Colonic mucosa (tissue), 4 donors: ENCODE results near the gene SNRPB. TPM values are rescaled to one million over a fixed set of nuclear protein-coding genes. Genes with fewer than 3 reads are reported as not detected.

Experiments used
- DNase-seq: peaks from one replicate; pipeline ENCODE4 v3.0.0-alpha.2; 2020
- H3K27ac ChIP-seq: fragments of 200-600 bp; one replicate; pipeline ENCODE4 v1.8.0; 2021
- H3K27me3 ChIP-seq: fragments of 200-600 bp; one replicate; pipeline ENCODE4 v1.8.0; 2021
- H3K36me3 ChIP-seq: fragments of 200-600 bp; one replicate; pipeline ENCODE4 v1.8.0; 2021
- H3K4me1 ChIP-seq: fragments of 200-600 bp; one replicate; pipeline ENCODE4 v1.8.0; 2021; ENCODE audit warnings: mild to moderate bottlenecking
- H3K4me3 ChIP-seq: fragments of 200-600 bp; one replicate; pipeline ENCODE4 v1.8.0; 2021
- H3K9ac ChIP-seq, 2 donors: one replicate each; pipeline ENCODE4 v1.7.0; 2013; ENCODE audit warnings: control low read depth in 2 of 2, low read depth in 2 of 2, low read length in 2 of 2
- H3K9me3 ChIP-seq: fragments of 200-600 bp; one replicate; pipeline ENCODE4 v1.8.0; 2021
- CTCF ChIP-seq: fragments of 200-600 bp; IDR thresholded peaks from one replicate; pipeline ENCODE4 v1.8.0; 2022; ENCODE audit warnings: antibody characterized with exemption, mild to moderate bottlenecking
- intact Hi-C: fragments of 100-400 bp; cut with DNase I; formaldehyde crosslinking; loops from one replicate; pipeline ENCODE4 v1.14.1; 2022
- total RNA-seq, 2 donors: library from RNA; stranded (reverse); fragmentation: NEBNext Ultra II Directional in 1 of 2; extraction: Animal tissue kit (Norgen Biotek cat#: 25700) in 1 of 2; gene quantifications; one replicate each; pipeline ENCODE4 v1.2.1, GENCODE V29; 2021
- donor health status: healthy.
- donor health status: DM: no; HTN: no; CAD: no.
- donor health status: DM: no; HTN: no; CAD: no.

The SNRPB gene
- total RNA-seq, 2 donors from 2014 or later: 150 to 311 TPM

DNA sequence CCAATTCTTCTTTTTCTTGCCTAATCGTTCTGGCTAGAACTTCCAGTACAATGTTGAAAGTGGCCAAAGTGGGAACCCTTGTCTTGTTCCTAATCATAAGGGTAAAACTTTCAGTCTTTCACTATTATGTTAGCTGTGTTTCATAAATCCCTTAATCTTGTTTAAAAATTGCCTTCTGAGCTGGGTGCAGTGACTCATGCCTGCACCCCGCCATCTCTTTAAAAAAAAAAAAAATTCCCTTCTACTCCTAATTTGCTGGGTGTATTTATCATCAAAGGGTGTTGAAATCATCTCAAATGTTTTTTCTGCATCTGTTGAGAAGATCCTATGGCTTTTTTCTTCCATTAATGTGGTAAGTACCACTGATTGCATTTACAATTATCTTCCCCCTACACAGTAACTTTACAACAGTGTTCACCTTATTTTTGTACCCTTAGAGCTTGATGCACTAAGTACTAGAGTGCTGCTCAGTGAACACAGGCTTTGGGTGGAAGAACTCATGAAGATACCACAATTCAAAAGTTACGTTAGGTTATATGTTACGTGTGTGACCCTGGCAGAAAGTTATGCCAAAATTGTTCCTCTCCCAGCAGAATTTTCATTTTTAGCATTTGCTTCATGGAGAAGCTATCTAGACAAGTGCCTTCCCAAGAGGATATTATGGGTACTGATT is 9.7 kb downstream of the SNRPB start:
- no peak for DNase-seq
- intact Hi-C loops: no loop called here
- no peaks in the 10 kb centered on the region for H3K27me3 ChIP-seq
- no peak overlapping the region for H3K9ac ChIP-seq
- H3K9me3 ChIP-seq: no peaks in the 10 kb centered on the region
- TF ChIP-seq CTCF: no peak
- H3K4me1 ChIP-seq: no peaks in the 10 kb centered on the region
- no peak overlapping the region for H3K4me3 ChIP-seq
- H3K36me3 ChIP-seq: peaks cover 18% of the 10 kb centered on the region
- no peak overlapping the region for H3K27ac ChIP-seq

DNA sequence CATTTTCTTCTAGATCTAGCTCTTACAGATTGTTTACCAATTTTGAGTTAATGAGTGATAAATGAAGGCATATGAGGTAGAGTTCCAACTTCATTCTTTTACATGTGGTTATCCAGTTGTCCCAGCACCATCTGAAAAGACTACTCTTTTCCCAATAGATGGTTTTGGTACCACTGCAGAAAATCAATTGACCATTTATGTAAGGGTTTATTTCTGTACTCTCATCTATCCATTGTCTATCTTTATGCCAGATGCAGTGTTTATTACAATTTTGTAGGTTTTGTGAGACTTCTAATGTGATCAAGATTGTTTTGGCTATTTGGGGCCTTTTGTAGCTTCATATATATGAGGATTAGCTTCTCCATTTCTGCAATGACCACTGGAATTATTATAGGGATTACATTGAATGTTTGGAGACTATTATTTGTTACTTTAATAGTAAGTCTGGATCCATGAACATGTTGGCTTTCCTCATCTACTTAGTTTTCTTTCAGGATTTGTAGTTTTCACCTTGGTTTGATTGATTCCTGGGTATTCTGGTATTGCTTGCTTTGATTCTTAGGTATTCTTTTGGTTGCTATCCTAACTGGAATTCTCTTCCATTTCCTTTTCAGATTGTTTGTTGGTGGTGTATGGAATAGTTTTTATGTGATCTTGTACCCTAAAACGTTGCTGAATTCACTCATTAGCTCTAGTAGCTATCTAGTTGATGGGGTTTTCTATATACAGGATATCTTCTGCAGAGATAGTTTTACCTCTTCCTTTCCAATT is 10.4 kb downstream of the SNRPB start:
- H3K4me3 ChIP-seq: no peak overlapping the region
- H3K4me1 ChIP-seq: no peaks in the 10 kb centered on the region
- H3K9ac ChIP-seq: no peak overlapping the region
- peaks cover 18% of the 10 kb centered on the region for H3K36me3 ChIP-seq
- intact Hi-C loops: no loop called here
- DNase-seq: no peak
- no peak overlapping the region for H3K27ac ChIP-seq
- H3K9me3 ChIP-seq: no peaks in the 10 kb centered on the region
- no peaks in the 10 kb centered on the region for H3K27me3 ChIP-seq
- no peak for TF ChIP-seq CTCF

GRCh38 chr20:2458919-2459499 is 11.6 kb downstream of the SNRPB start:
- no peak for DNase-seq
- H3K4me1 ChIP-seq: no peaks in the 10 kb centered on the region
- H3K27me3 ChIP-seq: no peaks in the 10 kb centered on the region
- H3K4me3 ChIP-seq: no peak overlapping the region
- H3K9ac ChIP-seq: no peak overlapping the region
- peaks cover 18% of the 10 kb centered on the region for H3K36me3 ChIP-seq
- no peaks in the 10 kb centered on the region for H3K9me3 ChIP-seq
- TF ChIP-seq CTCF: no peak
- intact Hi-C loops: no loop called here
- no peak overlapping the region for H3K27ac ChIP-seq

DNA sequence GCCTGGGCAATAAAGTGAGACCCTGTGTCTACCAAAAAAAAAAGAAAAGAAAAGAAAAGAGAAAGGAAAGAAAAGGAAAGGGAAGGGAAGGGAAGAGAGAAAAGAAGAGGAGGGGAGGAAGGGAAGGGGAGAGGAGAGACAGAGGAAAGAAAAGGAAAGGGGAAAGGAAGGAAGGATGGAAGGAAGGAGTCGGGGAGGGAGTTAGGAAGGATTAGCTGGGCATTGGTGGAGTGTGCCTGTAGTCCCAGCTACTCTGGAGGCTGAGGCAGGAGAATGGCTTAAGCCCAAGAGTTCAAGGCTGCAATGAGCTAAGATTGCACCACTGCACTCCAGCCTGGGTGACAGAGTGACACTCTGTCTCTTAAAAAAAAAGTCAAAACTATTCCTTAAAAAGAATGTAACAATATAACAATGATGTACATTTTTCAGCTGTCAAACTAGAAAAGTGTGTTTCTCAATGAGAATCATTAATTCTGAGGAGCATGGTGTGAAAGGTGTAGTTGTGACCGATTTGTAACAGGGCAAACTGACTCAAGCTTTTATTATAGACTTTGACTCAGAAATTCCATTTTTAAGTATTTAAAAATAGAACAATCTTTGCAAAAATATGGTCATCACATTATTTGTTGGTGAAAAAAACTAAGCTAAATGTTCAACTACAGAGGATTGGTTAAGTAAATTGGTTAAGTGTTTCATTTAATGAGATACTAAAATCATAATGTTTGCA is 14.7 kb downstream of the SNRPB start:
- no peaks in the 10 kb centered on the region for H3K9me3 ChIP-seq
- H3K36me3 ChIP-seq: no peaks in the 10 kb centered on the region
- no peaks in the 10 kb centered on the region for H3K4me1 ChIP-seq
- no peaks in the 10 kb centered on the region for H3K27me3 ChIP-seq
- no peak overlapping the region for H3K27ac ChIP-seq
- TF ChIP-seq CTCF: no peak
- no peak overlapping the region for H3K4me3 ChIP-seq
- no peak overlapping the region for H3K9ac ChIP-seq
- intact Hi-C loops: no loop called here
- DNase-seq: no peak

GRCh38 chr20:2453792-2454191 is 16.8 kb downstream of the SNRPB start:
- intact Hi-C loops: loop anchor here (5.0 kb wide), 1 partner anchor 246 kb away; no protein-coding TSS in a partner anchor
- no peak for TF ChIP-seq CTCF
- DNase-seq: no peak
- H3K4me1 ChIP-seq: no peaks in the 10 kb centered on the region
- no peak overlapping the region for H3K27ac ChIP-seq
- H3K36me3 ChIP-seq: no peaks in the 10 kb centered on the region
- H3K4me3 ChIP-seq: no peak overlapping the region
- H3K9ac ChIP-seq: no peak overlapping the region
- H3K9me3 ChIP-seq: no peaks in the 10 kb centered on the region
- H3K27me3 ChIP-seq: no peaks in the 10 kb centered on the region
